GM10248 (cell line): ENCODE measurements around the gene AGXT.
A peak's percentile ranks its signal among the peaks of the same experiment; 100 is the strongest.
"Not testable (repeated sequence)": the region's sequence is repeated elsewhere in the genome, so short reads cannot be mapped to it uniquely, and the experiment has no call there.

Experiments used
- CTCF ChIA-PET: fragments of 300-600 bp; sonication (Branson Sonifier 250); formaldehyde crosslinking; extraction: SDS; loops from one replicate; lab custom pipeline; 2021; ENCODE audit warnings: antibody characterized with exemption; lab: Yijun Ruan, JAX
- POLR2A ChIA-PET: fragments of 350-650 bp; sonication (Branson Sonifier 250); formaldehyde crosslinking; extraction: SDS; loops from one replicate; lab custom pipeline; 2020; ENCODE audit warnings: antibody characterized with exemption; lab: Yijun Ruan, JAX
- DNase-seq: peaks from one replicate; pipeline ENCODE4 v3.0.0; 2012; ENCODE audit errors: extremely low spot score
- TF ChIP-seq, protein P1 (sequence below): IDR thresholded peaks from 2 replicates; pipeline ENCODE4 v1.5.1; 2012; ENCODE audit warnings: mild to moderate bottlenecking, low read depth; ENCODE audit errors: extremely low read depth, missing control alignments, control extremely low read depth

The AGXT gene

DNA sequence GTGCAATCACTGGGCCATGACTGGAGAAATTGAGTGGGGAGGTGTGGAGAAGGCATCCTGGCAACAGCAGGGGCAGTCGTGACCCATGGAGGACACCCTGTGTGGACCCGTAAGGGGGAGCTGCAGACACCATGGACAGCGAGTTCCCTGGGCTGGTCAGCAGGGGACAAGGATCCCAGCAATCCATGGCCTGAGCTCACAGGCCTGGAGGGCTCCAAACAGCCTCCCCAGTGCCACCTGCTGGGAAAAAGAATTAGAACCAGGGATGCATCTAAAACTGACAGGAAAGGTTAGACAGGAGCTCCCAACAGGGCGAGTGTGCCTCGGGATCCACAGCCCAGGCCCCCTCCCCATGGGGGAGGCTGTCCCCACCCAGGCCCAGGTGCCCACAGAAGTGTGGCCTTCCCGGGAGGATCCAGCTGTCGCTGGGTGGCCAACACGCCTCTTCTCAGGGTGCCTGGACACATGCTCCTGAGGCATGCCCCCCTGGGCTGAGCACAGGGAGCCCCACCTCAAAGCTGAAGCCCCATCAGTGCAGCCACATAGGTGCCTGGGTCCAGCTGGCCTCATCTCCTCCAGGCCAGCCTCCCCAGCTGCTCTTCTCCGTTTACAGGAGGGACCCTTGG, 28.1 kb upstream of the AGXT start:
- peak; percentile 62 for DNase-seq
- TF ChIP-seq, protein P1, sequence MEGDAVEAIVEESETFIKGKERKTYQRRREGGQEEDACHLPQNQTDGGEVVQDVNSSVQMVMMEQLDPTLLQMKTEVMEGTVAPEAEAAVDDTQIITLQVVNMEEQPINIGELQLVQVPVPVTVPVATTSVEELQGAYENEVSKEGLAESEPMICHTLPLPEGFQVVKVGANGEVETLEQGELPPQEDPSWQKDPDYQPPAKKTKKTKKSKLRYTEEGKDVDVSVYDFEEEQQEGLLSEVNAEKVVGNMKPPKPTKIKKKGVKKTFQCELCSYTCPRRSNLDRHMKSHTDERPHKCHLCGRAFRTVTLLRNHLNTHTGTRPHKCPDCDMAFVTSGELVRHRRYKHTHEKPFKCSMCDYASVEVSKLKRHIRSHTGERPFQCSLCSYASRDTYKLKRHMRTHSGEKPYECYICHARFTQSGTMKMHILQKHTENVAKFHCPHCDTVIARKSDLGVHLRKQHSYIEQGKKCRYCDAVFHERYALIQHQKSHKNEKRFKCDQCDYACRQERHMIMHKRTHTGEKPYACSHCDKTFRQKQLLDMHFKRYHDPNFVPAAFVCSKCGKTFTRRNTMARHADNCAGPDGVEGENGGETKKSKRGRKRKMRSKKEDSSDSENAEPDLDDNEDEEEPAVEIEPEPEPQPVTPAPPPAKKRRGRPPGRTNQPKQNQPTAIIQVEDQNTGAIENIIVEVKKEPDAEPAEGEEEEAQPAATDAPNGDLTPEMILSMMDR = peak; percentile 54
- CTCF ChIA-PET = interaction anchor here (0.7 to 2.8 kb wide), 9 partner anchors 9 to 329 kb away, joined by 3 to 18 read pairs (median 4); no protein-coding TSS in a partner anchor
- POLR2A ChIA-PET = no interaction called here

DNA sequence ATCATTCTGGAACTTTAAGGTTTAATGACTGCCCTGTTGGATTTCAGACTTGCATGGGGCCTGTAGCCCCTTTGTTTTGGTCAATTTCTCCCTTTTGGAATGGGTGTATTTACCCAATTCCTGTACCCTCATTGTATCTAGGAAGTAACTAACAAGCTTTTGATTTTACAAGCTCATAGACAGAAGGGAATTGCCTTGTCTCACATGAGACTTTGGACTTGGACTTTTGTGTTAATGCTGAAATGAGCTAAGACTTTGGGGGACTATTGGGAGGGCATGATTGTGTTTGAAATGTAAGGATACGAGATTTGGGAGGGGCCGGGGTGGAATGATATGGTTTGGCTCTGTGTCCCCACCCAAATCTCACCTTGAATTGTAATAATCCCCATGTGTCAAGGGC, 22.3 kb upstream of the AGXT start:
- POLR2A ChIA-PET, DNase-seq, CTCF ChIA-PET: not testable (repeated sequence)

DNA sequence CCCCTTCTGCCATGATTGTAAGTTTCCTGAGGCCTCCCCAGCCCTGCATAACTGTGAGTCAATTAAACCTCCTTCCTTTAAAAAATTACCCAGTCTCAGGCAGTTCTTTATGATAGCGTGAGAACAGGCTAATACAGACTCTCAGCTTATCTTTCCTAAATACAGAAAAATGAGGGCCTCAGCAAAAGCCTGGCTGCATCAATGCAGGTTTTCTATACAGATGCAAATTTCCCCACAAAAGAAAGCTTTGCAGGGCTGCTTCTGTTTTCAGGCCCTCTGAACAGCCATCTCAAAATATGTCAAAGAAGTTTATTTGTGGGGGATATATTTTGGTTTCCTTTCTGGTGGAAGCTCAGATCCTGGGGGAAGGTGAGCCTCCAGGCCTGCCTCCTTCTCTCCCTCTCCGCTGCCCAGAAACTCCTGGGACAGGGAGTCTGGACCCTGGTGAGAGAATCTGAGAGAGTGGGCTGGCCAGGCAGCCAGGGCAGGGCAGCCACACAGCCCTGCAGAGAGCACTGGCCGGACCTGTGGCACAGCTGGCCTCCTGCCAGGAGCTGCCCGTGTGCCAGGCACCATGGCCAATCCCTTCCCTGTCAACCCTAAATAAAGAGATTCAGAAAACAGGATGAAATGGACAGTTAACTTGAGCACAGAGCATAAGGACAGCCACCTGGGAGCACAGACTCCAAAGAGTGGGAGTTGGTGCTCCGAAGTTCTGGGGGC, 21.6 kb upstream of the AGXT start:
- POLR2A ChIA-PET = no interaction called here

DNA sequence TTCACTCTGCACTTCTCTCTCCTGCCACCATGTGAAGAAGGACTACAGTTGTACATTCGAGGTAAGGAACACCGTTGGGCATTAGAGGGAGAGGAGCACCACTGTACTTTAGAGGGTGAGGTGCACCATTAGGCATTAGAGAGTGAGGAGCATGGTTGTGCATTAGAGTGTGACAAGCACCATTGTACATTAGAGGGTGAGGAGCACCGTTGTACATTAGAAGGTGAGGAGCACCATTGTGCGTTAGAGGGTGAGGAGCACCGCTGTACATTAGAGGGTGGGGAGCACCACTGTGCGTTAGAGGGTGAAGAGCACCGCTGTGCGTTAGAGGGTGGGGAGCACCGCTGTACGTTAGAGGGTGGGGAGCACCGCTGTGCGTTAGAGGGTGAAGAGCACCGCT, 20.8 kb upstream of the AGXT start:
- POLR2A ChIA-PET = no interaction called here
- no peak for DNase-seq
- CTCF ChIA-PET = no interaction called here
- TF ChIP-seq, protein P1 = no peak

More for the DNA sequence above, 21.6 kb upstream of the AGXT start:
- no peak for DNase-seq
- TF ChIP-seq, protein P1 = no peak
- CTCF ChIA-PET = no interaction called here

- POLR2A ChIA-PET = no interaction called here
- DNase-seq = no peak
- CTCF ChIA-PET = interaction anchor here (0.8 kb wide), 1 partner anchor 20 kb away, joined by 3 read pairs; no protein-coding TSS in a partner anchor
- TF ChIP-seq, protein P1 = no peak
Observed at GRCh38 chr2:240848900-240849680, 19.5 kb upstream of the AGXT start.

GRCh38 chr2:240850026-240850425, 18.6 kb upstream of the AGXT start:
- POLR2A ChIA-PET = no interaction called here
- no peak for DNase-seq
- CTCF ChIA-PET = interaction anchor here (0.8 to 0.9 kb wide), 2 partner anchors 9 to 21 kb away, joined by 3 to 5 read pairs; no protein-coding TSS in a partner anchor
- TF ChIP-seq, protein P1 = no peak
